Astrocyte of the cerebellum (primary cell): ENCODE measurements around the gene PRKAB2.
"Not testable (repeated sequence)": the region's sequence is repeated elsewhere in the genome, so short reads cannot be mapped to it uniquely, and the experiment has no call there.

Source experiments
- DNase-seq: peaks from one replicate; pipeline ENCODE4 v3.0.0-alpha.2; 2011; ENCODE audit warnings: low read depth
- H3K4me3 ChIP-seq: 2 replicates; pipeline ENCODE4 v1.5.1; 2011; ENCODE audit warnings: mild to moderate bottlenecking, low read depth, low read length, moderate library complexity
- in situ Hi-C: cut with HindIII; loops from 2 replicates; pipeline ENCODE4 v1.10.0; 2017; ENCODE audit warnings: low sequenced_read_pairs
- TF ChIP-seq, protein P1 (sequence below): IDR thresholded peaks from 2 replicates; pipeline ENCODE4 v1.5.1; 2012; ENCODE audit warnings: low read length, low read depth, moderate library complexity, mild to moderate bottlenecking; ENCODE audit errors: missing control alignments

PRKAB2 gene

DNA sequence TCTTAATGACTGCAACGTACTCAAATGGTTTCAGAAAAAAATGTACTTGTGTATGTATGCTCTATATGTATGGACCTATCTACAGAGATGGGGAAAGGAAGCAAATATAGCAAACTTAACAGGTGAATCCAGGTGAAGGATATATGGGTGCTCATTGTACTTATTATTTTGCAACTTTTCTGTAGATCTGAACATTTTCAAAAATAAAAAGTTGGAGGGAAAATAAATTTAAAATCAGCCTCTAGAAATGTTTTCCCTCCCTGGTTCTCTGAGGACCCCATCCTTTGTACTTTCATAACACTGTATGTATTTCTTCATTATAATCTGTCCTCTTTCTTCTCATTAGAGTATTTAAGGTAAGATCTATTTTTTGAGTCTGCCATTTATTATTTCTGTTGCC, 34.9 kb upstream of the PRKAB2 start:
- TF ChIP-seq, protein P1, sequence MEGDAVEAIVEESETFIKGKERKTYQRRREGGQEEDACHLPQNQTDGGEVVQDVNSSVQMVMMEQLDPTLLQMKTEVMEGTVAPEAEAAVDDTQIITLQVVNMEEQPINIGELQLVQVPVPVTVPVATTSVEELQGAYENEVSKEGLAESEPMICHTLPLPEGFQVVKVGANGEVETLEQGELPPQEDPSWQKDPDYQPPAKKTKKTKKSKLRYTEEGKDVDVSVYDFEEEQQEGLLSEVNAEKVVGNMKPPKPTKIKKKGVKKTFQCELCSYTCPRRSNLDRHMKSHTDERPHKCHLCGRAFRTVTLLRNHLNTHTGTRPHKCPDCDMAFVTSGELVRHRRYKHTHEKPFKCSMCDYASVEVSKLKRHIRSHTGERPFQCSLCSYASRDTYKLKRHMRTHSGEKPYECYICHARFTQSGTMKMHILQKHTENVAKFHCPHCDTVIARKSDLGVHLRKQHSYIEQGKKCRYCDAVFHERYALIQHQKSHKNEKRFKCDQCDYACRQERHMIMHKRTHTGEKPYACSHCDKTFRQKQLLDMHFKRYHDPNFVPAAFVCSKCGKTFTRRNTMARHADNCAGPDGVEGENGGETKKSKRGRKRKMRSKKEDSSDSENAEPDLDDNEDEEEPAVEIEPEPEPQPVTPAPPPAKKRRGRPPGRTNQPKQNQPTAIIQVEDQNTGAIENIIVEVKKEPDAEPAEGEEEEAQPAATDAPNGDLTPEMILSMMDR: no peak
- no peak overlapping the region for H3K4me3 ChIP-seq
- in situ Hi-C loops: no loop called here
- no peak for DNase-seq

- in situ Hi-C loops: no loop called here
- no peak for DNase-seq
- TF ChIP-seq, protein P1: no peak
- H3K4me3 ChIP-seq: no peak overlapping the region
Measured at GRCh38 chr1:147204080-147204479, 31.8 kb upstream of the PRKAB2 start.

- in situ Hi-C loops: no loop called here
- DNase-seq: no peak
- H3K4me3 ChIP-seq: no peak overlapping the region
- TF ChIP-seq, protein P1: no peak
Measured at GRCh38 chr1:147202576-147202975, 30.3 kb upstream of the PRKAB2 start.

- no peak for DNase-seq
- TF ChIP-seq, protein P1: no peak
- no peak overlapping the region for H3K4me3 ChIP-seq
- in situ Hi-C loops: no loop called here
Measured at GRCh38 chr1:147201786-147202185, 29.5 kb upstream of the PRKAB2 start.

DNA sequence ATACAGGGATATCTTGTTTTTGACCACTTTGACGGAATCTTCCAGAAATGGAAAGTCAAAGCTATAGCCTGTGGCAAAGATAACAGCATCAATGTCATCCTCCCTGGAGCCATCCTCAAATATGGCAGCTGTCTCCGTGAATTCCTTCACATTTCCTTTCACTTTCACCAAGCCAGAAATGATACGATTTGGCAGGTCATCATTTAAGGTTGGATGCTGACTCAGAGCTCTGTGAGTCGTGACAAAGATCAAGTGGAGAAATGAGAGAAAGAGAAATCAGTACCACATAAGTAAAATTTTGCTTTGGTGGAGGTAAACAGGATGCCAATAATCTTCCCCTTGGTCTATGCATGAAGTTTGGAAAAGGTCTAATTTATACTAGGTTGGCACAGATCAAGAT, 29.0 kb upstream of the PRKAB2 start:
- no peak for DNase-seq
- H3K4me3 ChIP-seq: no peak overlapping the region
- TF ChIP-seq, protein P1: no peak
- in situ Hi-C loops: no loop called here

GRCh38 chr1:147197324-147197723, 25.1 kb upstream of the PRKAB2 start:
- DNase-seq, H3K4me3 ChIP-seq, in situ Hi-C loops: not testable (repeated sequence)

DNA sequence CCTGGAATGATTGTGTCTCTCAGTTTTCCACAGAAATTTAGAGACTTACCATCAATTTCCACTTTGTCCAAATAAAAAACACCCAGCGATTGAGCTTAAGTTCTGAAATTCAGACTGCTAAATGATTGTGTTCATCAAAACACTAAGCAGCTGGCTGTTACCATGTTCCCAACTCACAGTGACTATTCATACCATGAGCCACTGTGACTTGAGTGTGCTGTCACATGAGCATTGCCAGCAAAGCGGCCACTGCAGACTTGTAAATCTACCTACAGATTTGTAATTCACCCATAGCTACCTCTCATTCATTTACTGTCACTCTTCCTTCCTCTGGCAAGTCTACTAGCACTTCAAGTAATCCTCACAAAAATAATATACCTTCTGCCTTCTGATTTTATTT, 17.2 kb upstream of the PRKAB2 start:
- DNase-seq: no peak
- in situ Hi-C loops: no loop called here
- TF ChIP-seq, protein P1: no peak
- no peak overlapping the region for H3K4me3 ChIP-seq
